Measurements from ENCODE around the gene INTS3.

INTS3 gene

DNA sequence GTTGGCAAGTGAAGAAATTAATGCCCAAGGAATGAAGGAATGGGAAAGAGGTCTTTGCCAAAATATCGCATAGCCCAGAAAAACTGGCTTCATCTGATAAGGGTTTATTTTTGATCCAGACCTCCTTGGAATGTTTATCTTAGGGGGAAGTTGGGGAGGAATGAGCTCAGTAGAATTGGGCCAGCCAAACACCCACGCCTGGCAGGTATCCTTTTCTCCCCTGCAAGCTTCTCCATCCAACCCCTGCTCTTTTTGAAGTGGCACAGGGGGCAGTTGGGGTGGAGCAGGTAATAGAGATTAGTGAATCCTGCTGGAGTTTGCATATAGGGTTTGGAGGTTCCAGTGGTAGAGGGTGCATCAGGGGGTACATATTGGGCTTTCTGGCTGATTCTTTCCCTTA, 21.1 kb downstream of the INTS3 start:
- no peak for DNase-seq (ENCODE audit: low read depth)
- TF ChIP-seq, protein P1, sequence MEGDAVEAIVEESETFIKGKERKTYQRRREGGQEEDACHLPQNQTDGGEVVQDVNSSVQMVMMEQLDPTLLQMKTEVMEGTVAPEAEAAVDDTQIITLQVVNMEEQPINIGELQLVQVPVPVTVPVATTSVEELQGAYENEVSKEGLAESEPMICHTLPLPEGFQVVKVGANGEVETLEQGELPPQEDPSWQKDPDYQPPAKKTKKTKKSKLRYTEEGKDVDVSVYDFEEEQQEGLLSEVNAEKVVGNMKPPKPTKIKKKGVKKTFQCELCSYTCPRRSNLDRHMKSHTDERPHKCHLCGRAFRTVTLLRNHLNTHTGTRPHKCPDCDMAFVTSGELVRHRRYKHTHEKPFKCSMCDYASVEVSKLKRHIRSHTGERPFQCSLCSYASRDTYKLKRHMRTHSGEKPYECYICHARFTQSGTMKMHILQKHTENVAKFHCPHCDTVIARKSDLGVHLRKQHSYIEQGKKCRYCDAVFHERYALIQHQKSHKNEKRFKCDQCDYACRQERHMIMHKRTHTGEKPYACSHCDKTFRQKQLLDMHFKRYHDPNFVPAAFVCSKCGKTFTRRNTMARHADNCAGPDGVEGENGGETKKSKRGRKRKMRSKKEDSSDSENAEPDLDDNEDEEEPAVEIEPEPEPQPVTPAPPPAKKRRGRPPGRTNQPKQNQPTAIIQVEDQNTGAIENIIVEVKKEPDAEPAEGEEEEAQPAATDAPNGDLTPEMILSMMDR (IDR thresholded peaks at IDR 0.05; ENCODE audit: low read depth, low read length, missing control alignments), result no peak
- H3K4me3 ChIP-seq (ENCODE audit: low read depth, low read length), result no peak overlapping the region

DNA sequence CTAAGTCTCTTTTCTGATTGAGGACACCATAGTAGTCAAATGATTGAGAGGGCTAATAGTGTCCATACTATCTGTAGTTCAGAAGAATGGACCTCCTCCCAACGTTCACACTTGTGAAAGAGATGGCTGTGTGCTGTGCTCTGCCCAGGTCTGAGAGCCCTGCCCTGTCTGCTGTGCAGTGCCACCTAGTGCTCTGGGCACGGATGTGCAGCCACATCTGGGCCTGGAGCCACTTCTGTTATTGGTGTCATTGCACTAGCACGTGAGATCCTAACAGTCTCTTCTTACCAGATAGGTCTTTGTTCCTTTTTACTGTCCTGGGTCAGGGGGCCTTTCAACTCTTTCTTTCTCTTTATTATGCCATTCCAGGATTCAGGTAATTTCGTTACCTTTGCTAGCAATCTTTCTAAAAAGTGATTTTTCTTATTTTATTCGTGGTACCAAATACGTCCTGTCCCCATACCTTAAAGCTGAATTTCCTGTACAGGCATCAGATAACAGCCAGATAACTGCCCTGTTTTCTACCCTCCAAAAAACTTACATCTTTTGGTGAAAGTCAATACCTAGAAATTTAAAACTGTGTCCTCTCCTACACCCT, 21.7 kb downstream of the INTS3 start:
- H3K4me3 ChIP-seq (ENCODE audit: low read depth, low read length), result no peak overlapping the region
- peak; percentile 56 for DNase-seq (ENCODE audit: low read depth)
- TF ChIP-seq, protein P1 (IDR thresholded peaks at IDR 0.05; ENCODE audit: low read depth, low read length, missing control alignments), result peak; percentile 97

DNA sequence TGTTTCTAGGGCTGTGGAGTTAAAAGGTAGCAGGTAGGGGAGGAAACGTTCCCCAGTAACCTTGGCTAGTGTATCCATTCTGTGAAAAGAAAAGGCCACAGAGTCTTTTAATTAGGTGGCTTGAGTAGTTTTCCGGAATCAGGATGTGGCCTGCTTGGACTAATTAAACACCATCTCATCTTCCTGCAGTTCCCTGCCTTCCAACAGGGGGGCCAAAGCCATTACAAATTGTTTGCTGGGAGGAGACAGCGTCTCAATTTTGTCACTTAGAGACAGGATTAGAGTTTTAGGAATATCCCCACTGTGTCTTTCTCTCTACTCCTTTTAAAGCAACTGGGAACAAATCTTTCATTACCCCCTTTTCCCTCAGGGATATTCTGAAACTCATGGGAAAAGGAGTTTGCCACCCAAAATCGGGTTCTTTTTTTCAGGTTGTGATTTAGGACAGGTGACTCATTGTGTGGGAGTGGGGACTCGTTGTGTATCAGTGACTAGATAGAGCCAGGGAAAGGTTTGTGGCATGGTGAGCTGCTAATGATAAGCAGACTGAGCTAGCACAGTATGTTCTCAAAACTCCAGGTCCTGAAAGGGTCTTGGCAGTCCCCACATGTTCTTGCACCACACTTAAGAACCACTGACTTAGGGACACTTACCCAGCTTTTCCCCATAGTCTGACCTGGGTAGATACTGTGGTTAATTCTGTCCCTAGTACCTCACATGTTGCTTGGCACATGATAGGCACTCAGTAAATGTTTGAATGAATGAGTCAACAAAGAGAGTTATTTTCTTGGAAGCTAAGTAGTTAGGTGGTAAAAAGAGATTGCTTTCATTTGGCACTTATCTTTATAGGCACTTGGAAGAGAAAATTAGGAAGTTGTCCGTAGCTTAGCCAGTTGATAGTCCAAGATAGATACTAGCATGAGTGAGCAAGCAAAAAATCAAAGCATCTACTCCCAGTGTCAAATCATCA, 22.5 kb downstream of the INTS3 start:
- TF ChIP-seq, protein P1 (IDR thresholded peaks at IDR 0.05; ENCODE audit: low read depth, low read length, missing control alignments), result no peak
- DNase-seq (ENCODE audit: low read depth), result no peak
- no peak overlapping the region for H3K4me3 ChIP-seq (ENCODE audit: low read depth, low read length)

DNA sequence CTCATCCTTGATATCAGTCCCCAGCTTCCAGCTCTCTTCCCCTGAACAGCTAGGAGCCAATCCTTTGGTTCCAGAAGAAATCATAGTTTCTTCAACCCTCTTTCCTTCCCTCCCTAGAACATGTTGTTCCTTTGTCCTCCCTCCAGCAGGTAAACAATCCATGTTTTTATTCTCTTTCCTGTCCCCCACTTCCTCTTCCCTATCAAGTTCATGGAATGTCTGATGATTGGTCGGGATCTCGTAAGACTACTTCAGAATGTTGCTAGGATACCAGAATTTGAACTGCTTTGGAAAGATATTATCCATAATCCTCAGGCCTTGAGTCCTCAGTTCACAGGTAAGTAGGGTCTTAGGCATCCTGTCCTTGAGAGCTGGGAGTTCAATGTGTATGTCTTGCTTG, 24.2 kb downstream of the INTS3 start:
- no peak for DNase-seq (ENCODE audit: low read depth)
- TF ChIP-seq, protein P1 (IDR thresholded peaks at IDR 0.05; ENCODE audit: low read depth, low read length, missing control alignments), result no peak
- H3K4me3 ChIP-seq (ENCODE audit: low read depth, low read length), result no peak overlapping the region

DNA sequence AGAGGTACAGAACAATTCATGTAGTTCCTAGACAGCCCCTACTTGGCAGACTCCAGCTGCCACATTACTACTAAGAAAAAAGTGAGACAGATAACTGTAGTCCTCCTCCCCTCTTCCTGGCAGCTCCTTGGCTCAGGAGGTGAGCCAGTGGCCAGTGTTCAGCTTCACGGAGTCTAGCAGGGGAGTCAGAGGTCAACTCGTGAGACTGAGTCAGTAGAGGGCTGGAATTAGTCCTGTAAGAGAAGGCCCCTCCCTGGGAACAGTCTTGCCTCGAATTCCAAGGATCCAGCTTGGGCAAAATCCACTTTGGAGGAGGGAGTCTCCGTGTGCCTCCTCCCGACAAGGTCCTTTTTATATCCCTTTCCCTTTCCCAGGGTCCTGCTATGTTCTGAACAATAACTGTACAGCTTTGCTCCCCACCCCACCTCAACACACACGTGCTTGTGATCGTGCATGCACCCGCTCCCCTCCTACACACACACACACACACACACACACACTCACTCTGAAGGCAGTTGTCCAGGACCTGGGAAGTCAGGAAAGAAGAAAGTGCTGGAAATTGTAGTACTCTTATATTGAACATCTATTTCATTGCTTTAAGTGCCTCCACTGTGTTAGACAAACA, 24.8 kb downstream of the INTS3 start:
- no peak for DNase-seq (ENCODE audit: low read depth)
- no peak overlapping the region for H3K4me3 ChIP-seq (ENCODE audit: low read depth, low read length)
- TF ChIP-seq, protein P1 (IDR thresholded peaks at IDR 0.05; ENCODE audit: low read depth, low read length, missing control alignments), result no peak

DNA sequence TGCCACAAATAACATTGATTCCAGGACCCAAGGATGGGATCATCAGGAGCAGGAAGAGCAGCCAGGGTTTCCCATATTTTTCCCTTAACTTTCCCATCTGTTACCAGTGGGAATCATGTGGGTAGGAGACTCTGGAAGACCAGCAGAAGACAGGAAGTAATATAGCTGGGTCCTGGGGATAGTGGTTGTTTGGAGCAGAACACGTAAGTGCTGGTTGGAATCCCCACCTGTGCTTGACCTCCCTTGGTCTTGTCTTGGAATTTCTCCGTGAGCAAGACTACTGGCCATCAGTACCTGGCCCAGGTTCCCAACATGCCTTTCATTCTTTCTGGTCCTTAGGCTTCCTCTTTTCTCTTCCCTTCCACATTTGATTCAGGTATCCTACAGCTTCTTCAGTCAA, 26.4 kb downstream of the INTS3 start:
- no peak overlapping the region for H3K4me3 ChIP-seq (ENCODE audit: low read depth, low read length)
- DNase-seq (ENCODE audit: low read depth), result no peak
- TF ChIP-seq, protein P1 (IDR thresholded peaks at IDR 0.05; ENCODE audit: low read depth, low read length, missing control alignments), result no peak
